ENCODE data around the gene NCCRP1.

GRCh38 chr19:39158646-39159260 is 38.0 kb upstream of the NCCRP1 start:
- TF ChIP-seq CTCF (IDR thresholded peaks at IDR 0.05; ENCODE audit: extremely low read depth in 1 of 2, insufficient read depth in 1 of 2, low read depth in 1 of 2, low read length in 2 of 2) (no peak), POLR2A (IDR thresholded peaks at IDR 0.05; ENCODE audit: low read depth, low read length) (no peak), EZH2 (IDR thresholded peaks at IDR 0.05; ENCODE audit: borderline replicate concordance, low read depth, low read length, severe bottlenecking) (no peak), FOS (IDR thresholded peaks at IDR 0.05; ENCODE audit: borderline replicate concordance, insufficient read depth, low read length) (no peak)
